GM12878 (cell line): ENCODE results near the gene FBXL12. TPM values are rescaled to one million over a fixed set of nuclear protein-coding genes. Genes with fewer than 3 reads are reported as not detected.
A peak's percentile ranks its signal among the peaks of the same experiment; 100 is the strongest.

Source experiments
- ATAC-seq: fragments of 200-7000 bp; cut with Tn5 transposase; 3 replicates; pipeline ENCODE4 v1.9.1; 2020; ENCODE audit warnings: mild to moderate bottlenecking, moderate library complexity
- BruUV-seq: library from RNA; stranded (reverse); fragments of 400-500 nt; replicated peaks from 2 replicates; lab custom pipeline; 2021; lab: Mats Ljungman, UMichigan
- CTCF ChIA-PET: fragments of 300-600 bp; sonication (Branson Sonifier 250); formaldehyde crosslinking; extraction: SDS; loops from one replicate; lab custom pipeline; 2021; ENCODE audit warnings: inconsistent platforms; lab: Yijun Ruan, JAX
- POLR2A ChIA-PET: fragments of 350-600 bp; formaldehyde crosslinking; extraction: SDS; loops from one replicate; lab custom pipeline; 2021; ENCODE audit warnings: inconsistent platforms; lab: Charles Lee
- RAD21 ChIA-PET: fragments of 300-600 bp; sonication (Branson Sonifier 250); formaldehyde crosslinking; loops from one replicate; lab custom pipeline; 2023; ENCODE audit warnings: antibody characterized with exemption; ENCODE audit not compliant: unreplicated experiment; lab: Charles Lee
- SMC1A ChIA-PET: fragments of 300-600 bp; sonication (Branson Sonifier 250); formaldehyde crosslinking; loops from one replicate; lab custom pipeline; 2023; ENCODE audit not compliant: unreplicated experiment, uncharacterized antibody; lab: Charles Lee
- DNase-seq: peaks from one replicate; pipeline ENCODE4 v3.0.0-alpha.2; 2011; ENCODE audit warnings: low read depth, low spot score
- FAIRE-seq: peaks from 3 replicates; lab custom pipeline; 2011; peaks lifted over from hg19 to GRCh38; lab: Jason Lieb, UNC
- H2AFZ ChIP-seq: 2 replicates; pipeline ENCODE4 v1.6.0; 2011; ENCODE audit warnings: low read depth, low read length, control low read depth; ENCODE audit not compliant: control insufficient read depth
- H3K27ac ChIP-seq: 2 replicates; pipeline ENCODE4 v1.5.1; 2011; ENCODE audit warnings: control low read depth; ENCODE audit not compliant: control insufficient read depth, insufficient read depth
- H3K27me3 ChIP-seq, 2 experiments: replicated peaks in 1 of 2; 2 replicates each; pipeline versions ENCODE4 v1.6.0 to v1.6.1; 2011; ENCODE audit warnings: low read length in 1 of 2; ENCODE audit not compliant: control insufficient read depth in 2 of 2, insufficient read depth in 2 of 2
- H3K36me3 ChIP-seq, 2 experiments: 2 replicates each; pipeline ENCODE4 v1.5.1; 2011; ENCODE audit warnings: low read length in 1 of 2; ENCODE audit not compliant: control insufficient read depth in 2 of 2, insufficient read depth in 2 of 2
- H3K4me1 ChIP-seq: 2 replicates; pipeline ENCODE4 v1.6.1; 2011; ENCODE audit warnings: mild to moderate bottlenecking, low read length, moderate library complexity, mixed read lengths; ENCODE audit not compliant: control insufficient read depth, insufficient read depth
- H3K4me2 ChIP-seq: 2 replicates; pipeline ENCODE4 v1.6.0; 2011; ENCODE audit warnings: control low read depth; ENCODE audit not compliant: control insufficient read depth, insufficient read depth
- H3K4me3 ChIP-seq: fragments of 200-600 bp; sonication (generic); 2 replicates; pipeline ENCODE4 v1.5.1; 2016
- H3K79me2 ChIP-seq: 2 replicates; pipeline ENCODE4 v1.6.0; 2011; ENCODE audit warnings: low read length; ENCODE audit not compliant: control insufficient read depth, insufficient read depth
- H3K9ac ChIP-seq: 2 replicates; pipeline ENCODE4 v1.8.0; 2011; ENCODE audit warnings: low read length, control low read depth, mixed read lengths; ENCODE audit not compliant: control insufficient read depth, insufficient read depth
- H3K9me3 ChIP-seq: replicated peaks from 3 replicates; pipeline ENCODE4 v1.5.1; 2011; ENCODE audit warnings: mild to moderate bottlenecking, low read length; ENCODE audit not compliant: control insufficient read depth, insufficient read depth
- H4K20me1 ChIP-seq: 2 replicates; pipeline ENCODE4 v1.6.0; 2011; ENCODE audit not compliant: control insufficient read depth, insufficient read depth
- BACH1 ChIP-seq: fragments of 450-650 bp; IDR thresholded peaks from 2 replicates; pipeline ENCODE4 v1.6.1; 2017; ENCODE audit warnings: mild to moderate bottlenecking, borderline replicate concordance
- BMI1 ChIP-seq: fragments of 450-650 bp; IDR thresholded peaks from 2 replicates; pipeline ENCODE4 v1.6.1; 2016; ENCODE audit warnings: mild to moderate bottlenecking, moderate library complexity, borderline replicate concordance
- CREB1 ChIP-seq: IDR thresholded peaks from 2 replicates; pipeline ENCODE4 v1.6.1; 2012; ENCODE audit warnings: low read depth, mild to moderate bottlenecking, inconsistent platforms
- E4F1 ChIP-seq: fragments of 450-650 bp; IDR thresholded peaks from 2 replicates; pipeline ENCODE4 v1.6.1; 2018; ENCODE audit warnings: borderline replicate concordance, mild to moderate bottlenecking; ENCODE audit not compliant: partially characterized antibody
- EED ChIP-seq: sonication (generic); IDR thresholded peaks from 2 replicates; pipeline ENCODE4 v1.6.1; 2016; ENCODE audit warnings: antibody characterized with exemption, low read depth
- EP300 ChIP-seq, 2 experiments: fragments of 150-350 bp in 1 of 2; IDR thresholded peaks; 2 replicates each; pipeline ENCODE4 v1.6.1; 2011 to 2012; ENCODE audit warnings: low read depth in 2 of 2, low read length in 2 of 2, borderline replicate concordance in 1 of 2, improper control_type of control experiment in 1 of 2, inconsistent platforms in 1 of 2; ENCODE audit not compliant: control insufficient read depth in 1 of 2
- FOS ChIP-seq: IDR thresholded peaks from 3 replicates; pipeline ENCODE4 v1.6.1; 2011; ENCODE audit warnings: borderline replicate concordance; ENCODE audit not compliant: insufficient read length; ENCODE audit errors: extremely low read depth
- KDM1A ChIP-seq: fragments of 200-600 bp; sonication (generic); IDR thresholded peaks from 2 replicates; pipeline ENCODE4 v1.6.1; 2016; ENCODE audit warnings: borderline replicate concordance
- MEF2A ChIP-seq: IDR thresholded peaks from 2 replicates; pipeline ENCODE4 v1.6.1; 2011; ENCODE audit warnings: low read depth, mild to moderate bottlenecking, low read length, moderate library complexity; ENCODE audit not compliant: insufficient read depth
- NFYB ChIP-seq: IDR thresholded peaks from 2 replicates; pipeline ENCODE4 v1.6.1; 2011; ENCODE audit warnings: low read depth, mild to moderate bottlenecking, low read length, improper control_type of control experiment, moderate library complexity; ENCODE audit not compliant: insufficient read depth
- POU2F2 ChIP-seq: IDR thresholded peaks from 3 replicates; pipeline ENCODE4 v1.6.1; 2011; ENCODE audit warnings: low read depth, mild to moderate bottlenecking, low read length, borderline replicate concordance
- TARDBP ChIP-seq: IDR thresholded peaks from 2 replicates; pipeline ENCODE4 v1.6.1; 2016; ENCODE audit warnings: borderline replicate concordance
- YY1 ChIP-seq: IDR thresholded peaks from 2 replicates; pipeline ENCODE4 v1.6.1; 2011; ENCODE audit warnings: low read depth, mild to moderate bottlenecking, low read length
- WGBS: methylation state at CpG from one replicate; pipeline ENCODE4 v1.1.6; 2016; ENCODE audit warnings: low lambda C conversion rate; ENCODE audit not compliant: insufficient replicate concordance, insufficient coverage; ENCODE audit errors: missing lambda C conversion rate; 5-methylcytosine and 5-hydroxymethylcytosine counted together
- in situ Hi-C: fragments of 300-500 bp; cut with MboI; formaldehyde crosslinking; loops from 9 replicates; pipeline ENCODE4 v1.14.3; 2018; ENCODE audit warnings: mixed read lengths
- intact Hi-C: fragments of 100-400 bp; cut with micrococcal nuclease; formaldehyde crosslinking; loops from one replicate; pipeline ENCODE4 v1.14.2; 2022; ENCODE audit not compliant: unreplicated experiment
- polyA plus RNA-seq, 11 experiments: library from polyadenylated mRNA; depleted of rRNA in 4 of 11; unstranded in 6 of 11; stranded (reverse) in 5 of 11; fragments of >200 nt; fragmentation: Nextera tagmentation in 4 of 11; fragmentation: Illumina TruSeq in 1 of 11; extraction: Ambion mirVana in 4 of 11; extraction: Trizol in 1 of 11; gene quantifications; 1 replicate in 1 of 11; 2 replicates in 10 of 11; pipeline versions ENCODE4 v1.2.1 to v1.2.3, GENCODE V29; 2011 to 2016; ENCODE audit warnings: inconsistent platforms in 2 of 11, missing spikeins in 2 of 11, low read depth in 1 of 11
- total RNA-seq, 4 experiments: library from RNA; depleted of rRNA in 3 of 4; stranded (reverse); fragments of >200 nt in 3 of 4; fragmentation: Illumina TruSeq in 1 of 4; extraction: Trizol in 1 of 4; gene quantifications; 2 replicates each; pipeline versions ENCODE4 v1.2.1 to v1.2.3, GENCODE V29; 2013 to 2021
- TF ChIP-seq, protein P1 (sequence below): fragments of 450-650 bp; IDR thresholded peaks from 2 replicates; pipeline ENCODE4 v1.6.1; 2016; ENCODE audit warnings: mild to moderate bottlenecking
- TF ChIP-seq, protein P2 (sequence below): IDR thresholded peaks from 2 replicates; pipeline ENCODE4 v1.6.1; 2012; ENCODE audit warnings: low read depth, low read length, improper control_type of control experiment
- TF ChIP-seq, protein P3 (sequence below): fragments of 450-650 bp; IDR thresholded peaks from 2 replicates; pipeline ENCODE4 v1.6.1; 2017; ENCODE audit warnings: low read depth, mild to moderate bottlenecking, moderate library complexity

FBXL12 gene
- total and polyA plus RNA-seq, 10 of the 15 experiments (the other 5 are each of a cell fraction or from before 2014, with no cell fraction given) = 1.4 to 40.0 (median 23.2) TPM

DNA sequence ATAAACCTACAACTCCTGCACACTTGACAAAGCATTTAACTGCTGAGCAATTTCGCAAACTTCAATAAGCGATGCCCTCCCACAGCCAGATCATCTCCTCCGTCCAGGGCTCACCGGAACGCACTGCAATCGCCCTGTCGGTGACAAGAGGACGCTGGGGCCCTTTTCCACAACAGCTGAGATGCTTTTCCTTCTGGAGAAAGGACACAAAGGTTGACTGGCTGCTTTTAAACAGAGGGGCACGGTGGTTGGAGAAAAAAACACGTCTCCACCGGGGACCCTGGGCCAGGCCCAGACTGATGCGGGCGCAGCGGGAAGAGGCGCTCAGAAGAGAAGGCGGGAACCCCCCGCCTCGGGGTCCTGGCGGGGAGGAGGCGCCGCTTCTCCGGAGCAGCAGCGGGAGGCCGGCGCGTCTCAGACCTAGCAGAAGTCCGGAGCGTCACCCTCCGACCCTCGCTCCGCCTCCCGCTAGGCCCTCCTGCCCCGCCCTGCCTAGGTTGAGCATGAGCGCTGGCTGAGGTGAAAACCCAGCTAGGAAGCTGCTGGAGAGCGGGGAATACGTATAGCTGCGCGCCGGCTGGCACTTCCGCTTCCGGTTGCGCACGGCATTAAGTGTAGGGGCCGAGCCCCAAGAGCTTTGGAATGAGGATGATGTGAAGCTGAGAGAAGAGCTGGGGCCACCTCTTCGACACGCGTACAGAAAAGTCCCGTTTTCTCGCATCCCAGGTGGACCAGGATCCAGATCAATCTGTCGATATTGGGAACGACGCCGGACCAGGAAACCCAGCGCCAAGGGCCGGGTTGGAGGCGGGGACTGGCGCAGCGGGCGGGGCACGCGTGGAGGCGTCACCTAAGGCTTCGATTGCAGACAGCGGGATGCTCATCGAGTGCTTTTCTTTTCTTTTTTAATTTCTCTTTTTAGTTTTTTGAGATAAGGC is 50.4 kb downstream of the FBXL12 start, which contains the start of gene ZNF846:
Gene ZNF846, minus strand, starts transcription at position 564 of the 938 bp plus-strand sequence. CDS start 3,788 bp downstream, outside the sequence.
- H3K27ac ChIP-seq = peak within 1 kb of the TSS; percentile 96
- H3K4me1 ChIP-seq = no peaks in the 10 kb centered on the region
- WGBS = under 1% methylated on average over 62 of the region's 65 CpGs
- H3K9ac ChIP-seq = peak within 1 kb of the TSS; percentile 88
- no peaks in the 10 kb centered on the region for H3K36me3 ChIP-seq
- ChIA-PET SMC1A (interaction anchor here (1.2 kb wide), 1 partner anchor 475 kb away, joined by 3 read pairs; no protein-coding TSS in a partner anchor), CTCF (interaction anchor here (1.9 kb wide), 1 partner anchor 142 kb away, joined by 7 read pairs; no protein-coding TSS in a partner anchor), POLR2A (interaction anchor here (1.1 kb wide), 1 partner anchor 143 kb away, joined by 3 read pairs; no protein-coding TSS in a partner anchor), RAD21 (interaction anchor here (1.0 kb wide), 1 partner anchor 50 kb away, joined by 3 read pairs; the partner anchor contains the start of gene FBXL12)
- no peaks in the 10 kb centered on the region for H4K20me1 ChIP-seq
- in situ Hi-C loops (no loop called here), intact Hi-C loops (no loop called here)
- BruUV-seq = no TSS peak
- DNase-seq (peak; percentile 80), ATAC-seq (peak; percentile 100), FAIRE-seq (peak; percentile 97)
- H3K4me3 ChIP-seq = peak within 1 kb of the TSS; percentile 85
- peak within 1 kb of the TSS; percentile 99 for H2AFZ ChIP-seq
- H3K4me2 ChIP-seq = peak within 1 kb of the TSS; percentile 84
- no peaks in the 10 kb centered on the region for H3K27me3 ChIP-seq
- no peaks in the 10 kb centered on the region for H3K79me2 ChIP-seq
- no peaks in the 10 kb centered on the region; the same call in 2 of the 3 replicates for H3K9me3 ChIP-seq
- TF ChIP-seq POU2F2 (peak; percentile 62; the same call in 1 of the 3 replicates), EP300 (IDR thresholded peaks at IDR 0.05; ENCODE audit: borderline replicate concordance in 1 of 2, control insufficient read depth in 1 of 2, low read depth in 2 of 2, low read length in 2 of 2) (0 out of 4 replicates have a peak, but pooled peaks of 1 of the 2 experiments have one; percentile 12), EED (0 out of 2 replicates have a peak, but pooled peaks have one; percentile 51), TARDBP (no peak), NFYB (no peak), MEF2A (no peak), YY1 (peak; percentile 76), FOS (no peak), BACH1 (no peak), KDM1A (no peak), CREB1 (peak; percentile 86), BMI1 (no peak), E4F1 (peak; percentile 65)
- TF ChIP-seq, protein P1, sequence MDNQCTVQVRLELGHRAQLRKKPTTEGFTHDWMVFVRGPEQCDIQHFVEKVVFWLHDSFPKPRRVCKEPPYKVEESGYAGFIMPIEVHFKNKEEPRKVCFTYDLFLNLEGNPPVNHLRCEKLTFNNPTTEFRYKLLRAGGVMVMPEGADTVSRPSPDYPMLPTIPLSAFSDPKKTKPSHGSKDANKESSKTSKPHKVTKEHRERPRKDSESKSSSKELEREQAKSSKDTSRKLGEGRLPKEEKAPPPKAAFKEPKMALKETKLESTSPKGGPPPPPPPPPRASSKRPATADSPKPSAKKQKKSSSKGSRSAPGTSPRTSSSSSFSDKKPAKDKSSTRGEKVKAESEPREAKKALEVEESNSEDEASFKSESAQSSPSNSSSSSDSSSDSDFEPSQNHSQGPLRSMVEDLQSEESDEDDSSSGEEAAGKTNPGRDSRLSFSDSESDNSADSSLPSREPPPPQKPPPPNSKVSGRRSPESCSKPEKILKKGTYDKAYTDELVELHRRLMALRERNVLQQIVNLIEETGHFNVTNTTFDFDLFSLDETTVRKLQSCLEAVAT = peak; percentile 85
- TF ChIP-seq, protein P2, sequence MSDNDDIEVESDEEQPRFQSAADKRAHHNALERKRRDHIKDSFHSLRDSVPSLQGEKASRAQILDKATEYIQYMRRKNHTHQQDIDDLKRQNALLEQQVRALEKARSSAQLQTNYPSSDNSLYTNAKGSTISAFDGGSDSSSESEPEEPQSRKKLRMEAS = peak; percentile 46; the same call in 1 of the 2 replicates
- TF ChIP-seq, protein P3, sequence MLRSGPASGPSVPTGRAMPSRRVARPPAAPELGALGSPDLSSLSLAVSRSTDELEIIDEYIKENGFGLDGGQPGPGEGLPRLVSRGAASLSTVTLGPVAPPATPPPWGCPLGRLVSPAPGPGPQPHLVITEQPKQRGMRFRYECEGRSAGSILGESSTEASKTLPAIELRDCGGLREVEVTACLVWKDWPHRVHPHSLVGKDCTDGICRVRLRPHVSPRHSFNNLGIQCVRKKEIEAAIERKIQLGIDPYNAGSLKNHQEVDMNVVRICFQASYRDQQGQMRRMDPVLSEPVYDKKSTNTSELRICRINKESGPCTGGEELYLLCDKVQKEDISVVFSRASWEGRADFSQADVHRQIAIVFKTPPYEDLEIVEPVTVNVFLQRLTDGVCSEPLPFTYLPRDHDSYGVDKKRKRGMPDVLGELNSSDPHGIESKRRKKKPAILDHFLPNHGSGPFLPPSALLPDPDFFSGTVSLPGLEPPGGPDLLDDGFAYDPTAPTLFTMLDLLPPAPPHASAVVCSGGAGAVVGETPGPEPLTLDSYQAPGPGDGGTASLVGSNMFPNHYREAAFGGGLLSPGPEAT = peak; percentile 68
